Calu3 (cell line): ENCODE measurements around the gene GGCT. TPM values are rescaled to one million over a fixed set of nuclear protein-coding genes. Genes with fewer than 3 reads are reported as not detected.
"Not testable (repeated sequence)": the region's sequence is repeated elsewhere in the genome, so short reads cannot be mapped to it uniquely, and the experiment has no call there.

Experiments
- BruUV-seq: library from RNA; stranded (reverse); fragments of 400-500 nt; replicated peaks from 2 replicates; lab custom pipeline; 2021; lab: Mats Ljungman, UMichigan
- CTCF ChIA-PET: fragments of 300-600 bp; sonication (Branson Sonifier 250); formaldehyde crosslinking; loops from one replicate; lab custom pipeline; 2022; ENCODE audit warnings: antibody characterized with exemption; lab: Charles Lee
- DNase-seq: peaks from one replicate; pipeline ENCODE4 v3.0.0; 2022
- H3K27ac Mint-ChIP-seq: one replicate; pipeline ENCODE4 v1.8.0; 2022; ENCODE audit warnings: mixed read lengths; ENCODE audit not compliant: unreplicated experiment
- H3K27me3 Mint-ChIP-seq: one replicate; pipeline ENCODE4 v1.8.0; 2022; ENCODE audit warnings: mixed read lengths; ENCODE audit not compliant: unreplicated experiment
- H3K36me3 Mint-ChIP-seq: one replicate; pipeline ENCODE4 v1.8.0; 2022; ENCODE audit warnings: mild to moderate bottlenecking, moderate library complexity, mixed read lengths; ENCODE audit not compliant: insufficient read depth, unreplicated experiment
- H3K4me1 Mint-ChIP-seq: one replicate; pipeline ENCODE4 v1.8.0; 2022; ENCODE audit warnings: mild to moderate bottlenecking, low read depth, mixed read lengths; ENCODE audit not compliant: unreplicated experiment
- H3K4me3 Mint-ChIP-seq: one replicate; pipeline ENCODE4 v1.8.0; 2022; ENCODE audit warnings: mild to moderate bottlenecking, low read depth, moderate library complexity, mixed read lengths; ENCODE audit not compliant: unreplicated experiment
- H3K9me3 Mint-ChIP-seq: one replicate; pipeline ENCODE4 v1.8.0; 2022; ENCODE audit warnings: low read depth, mixed read lengths; ENCODE audit not compliant: unreplicated experiment
- CTCF ChIP-seq: fragments of 200-600 bp; IDR thresholded peaks from one replicate; pipeline ENCODE4 v1.8.0; 2022; ENCODE audit warnings: antibody characterized with exemption; ENCODE audit not compliant: unreplicated experiment
- intact Hi-C: fragments of 100-400 bp; cut with micrococcal nuclease; formaldehyde crosslinking; loops from one replicate; pipeline ENCODE4 v1.10.0; 2022; ENCODE audit not compliant: unreplicated experiment
- total RNA-seq: library from RNA; stranded (reverse); gene quantifications from 2 replicates; pipeline ENCODE4 v1.2.3, GENCODE V29; 2022

GGCT gene
- total RNA-seq, 1 experiment from 2014 or later: 90.6 TPM

DNA sequence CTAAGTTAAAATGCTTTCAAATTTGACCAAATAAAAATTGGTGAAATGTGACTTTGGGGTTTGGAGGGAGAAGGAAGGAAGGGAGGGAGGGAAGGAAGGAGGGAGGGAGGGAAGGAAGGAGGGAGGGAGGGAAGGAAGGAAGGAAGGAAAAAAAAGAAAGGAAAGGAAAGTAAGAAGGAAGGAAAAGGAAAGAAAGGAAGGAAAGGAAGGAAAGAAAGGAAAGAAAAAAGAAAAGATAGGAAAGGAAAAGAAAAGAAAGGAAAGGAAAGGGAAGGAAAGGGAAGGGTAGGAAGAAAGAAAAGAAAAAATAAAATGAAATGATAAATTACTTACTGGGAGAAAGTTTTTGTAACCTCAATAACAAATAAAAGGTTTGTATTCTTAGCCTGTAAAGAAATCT lies 24.1 kb upstream of the GGCT start:
- no peaks in the 10 kb centered on the region for H3K36me3 Mint-ChIP-seq
- DNase-seq: no peak
- peaks cover 17% of the 10 kb centered on the region for H3K4me1 Mint-ChIP-seq
- no peak overlapping the region for H3K27ac Mint-ChIP-seq
- no peak for TF ChIP-seq CTCF
- no peaks in the 10 kb centered on the region for H3K27me3 Mint-ChIP-seq
- intact Hi-C loops: no loop called here
- CTCF ChIA-PET: interaction anchor here (0.6 to 0.7 kb wide), 2 partner anchors 35 to 1045 kb away, joined by 3 read pairs; no protein-coding TSS in a partner anchor
- H3K9me3 Mint-ChIP-seq: no peaks in the 10 kb centered on the region
- H3K4me3 Mint-ChIP-seq: no peak overlapping the region
- no TSS peak for BruUV-seq

GRCh38 chr7:30527297-30527696 lies 22.7 kb upstream of the GGCT start:
- BruUV-seq, intact Hi-C loops, H3K4me3 Mint-ChIP-seq, DNase-seq, H3K27ac Mint-ChIP-seq, H3K27me3 Mint-ChIP-seq, H3K36me3 Mint-ChIP-seq, H3K9me3 Mint-ChIP-seq: not testable (repeated sequence)
- CTCF ChIA-PET: interaction anchor here (0.7 kb wide), 1 partner anchor 9 kb away, joined by 3 read pairs; no protein-coding TSS in a partner anchor
- H3K4me1 Mint-ChIP-seq: peaks cover 23% of the 10 kb centered on the region

DNA sequence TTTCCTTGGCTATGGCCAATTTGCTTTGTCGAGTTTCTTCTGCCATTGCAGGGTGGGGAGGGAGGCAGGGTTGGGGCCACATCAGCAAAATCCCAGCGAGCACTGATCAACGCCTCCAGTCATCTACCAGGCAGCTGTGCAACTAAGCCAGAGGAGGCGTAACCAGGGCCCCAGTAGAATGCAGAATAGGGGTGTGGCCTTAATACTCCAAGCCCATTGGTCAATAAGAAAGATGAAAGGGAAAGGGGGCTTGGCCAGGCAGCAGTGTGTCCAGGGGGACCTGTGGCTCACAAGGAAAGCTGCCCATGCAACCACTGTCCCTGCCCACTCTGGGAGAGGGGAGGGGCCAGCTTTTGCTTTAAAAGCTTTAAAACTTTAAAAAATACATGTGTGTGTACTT lies 21.5 kb upstream of the GGCT start:
- no peaks in the 10 kb centered on the region for H3K9me3 Mint-ChIP-seq
- no peak for DNase-seq
- CTCF ChIA-PET: interaction anchor here (0.7 kb wide), 1 partner anchor 30 kb away, joined by 3 read pairs; no protein-coding TSS in a partner anchor
- no peak for TF ChIP-seq CTCF
- intact Hi-C loops: no loop called here
- no peak overlapping the region for H3K27ac Mint-ChIP-seq
- no peak overlapping the region for H3K4me3 Mint-ChIP-seq
- no peaks in the 10 kb centered on the region for H3K27me3 Mint-ChIP-seq
- H3K4me1 Mint-ChIP-seq: peaks cover 32% of the 10 kb centered on the region
- no peaks in the 10 kb centered on the region for H3K36me3 Mint-ChIP-seq
- BruUV-seq: no TSS peak

GRCh38 chr7:30525429-30525828 lies 20.8 kb upstream of the GGCT start:
- no peak overlapping the region for H3K4me3 Mint-ChIP-seq
- CTCF ChIA-PET: no interaction called here

More at GRCh38 chr7:30525429-30525828, 20.8 kb upstream of the GGCT start:
- BruUV-seq: no TSS peak
- no peak for DNase-seq
- intact Hi-C loops: no loop called here
- no peaks in the 10 kb centered on the region for H3K9me3 Mint-ChIP-seq
- peaks cover 5% of the 10 kb centered on the region for H3K36me3 Mint-ChIP-seq
- H3K27me3 Mint-ChIP-seq: no peaks in the 10 kb centered on the region
- H3K27ac Mint-ChIP-seq: no peak overlapping the region
- TF ChIP-seq CTCF: no peak
- H3K4me1 Mint-ChIP-seq: peaks cover 39% of the 10 kb centered on the region
